GM23338 (cell line): ENCODE measurements around the gene JPH3. TPM values are rescaled to one million over a fixed set of nuclear protein-coding genes. Genes with fewer than 3 reads are reported as not detected.

ENCODE experiments used
- ATAC-seq: fragments of 200-7000 bp; cut with Tn5 transposase; 3 replicates; pipeline ENCODE4 v1.9.1; 2020
- DNase-seq: peaks from one replicate; pipeline ENCODE4 v3.0.0-alpha.2; 2015; ENCODE audit warnings: low spot score
- H2AFZ ChIP-seq: fragments of 200-600 bp; sonication (generic); 2 replicates; pipeline ENCODE4 v1.8.0; 2016; ENCODE audit warnings: antibody characterized with exemption, mild to moderate bottlenecking, moderate library complexity
- H3F3A ChIP-seq: fragments of 200-600 bp; sonication (generic); replicated peaks from 2 replicates; pipeline ENCODE4 v1.8.0; 2017; ENCODE audit warnings: antibody characterized with exemption, mixed run types, low read depth
- H3K27ac ChIP-seq: fragments of 200-600 bp; sonication (generic); 2 replicates; pipeline ENCODE4 v1.6.1; 2016; ENCODE audit warnings: low read depth
- H3K27me3 ChIP-seq: fragments of 200-600 bp; sonication (generic); 2 replicates; pipeline ENCODE4 v1.8.0; 2016; ENCODE audit warnings: mild to moderate bottlenecking, mixed run types, moderate library complexity; ENCODE audit not compliant: insufficient read depth
- H3K36me3 ChIP-seq: fragments of 200-600 bp; sonication (generic); 2 replicates; pipeline ENCODE4 v1.8.0; 2016; ENCODE audit warnings: mild to moderate bottlenecking; ENCODE audit not compliant: insufficient read depth
- H3K4me1 ChIP-seq: fragments of 200-600 bp; sonication (generic); 2 replicates; pipeline ENCODE4 v1.8.0; 2016; ENCODE audit warnings: mild to moderate bottlenecking, moderate library complexity; ENCODE audit not compliant: insufficient read depth
- H3K4me2 ChIP-seq: fragments of 200-600 bp; sonication (generic); 2 replicates; pipeline ENCODE4 v1.7.1; 2017; ENCODE audit warnings: mixed run types
- H3K4me3 ChIP-seq: fragments of 200-600 bp; sonication (generic); 2 replicates; pipeline ENCODE4 v1.6.1; 2016; ENCODE audit warnings: mixed run types
- H3K79me2 ChIP-seq: fragments of 200-600 bp; sonication (generic); replicated peaks from 2 replicates; pipeline ENCODE4 v1.8.0; 2017; ENCODE audit warnings: mild to moderate bottlenecking; ENCODE audit not compliant: insufficient read depth
- H3K9me2 ChIP-seq: fragments of 200-600 bp; sonication (generic); 2 replicates; pipeline ENCODE4 v1.8.0; 2017; ENCODE audit not compliant: insufficient read depth
- H4K20me1 ChIP-seq: fragments of 200-600 bp; sonication (generic); replicated peaks from 2 replicates; pipeline ENCODE4 v1.8.0; 2017; ENCODE audit warnings: mild to moderate bottlenecking; ENCODE audit not compliant: insufficient read depth
- H3K27ac Mint-ChIP-seq: 2 replicates; pipeline ENCODE4 v1.8.0; 2020; ENCODE audit warnings: inconsistent platforms, mild to moderate bottlenecking, moderate library complexity, mixed read lengths
- H3K27me3 Mint-ChIP-seq: 3 replicates; pipeline ENCODE4 v1.8.0; 2022; ENCODE audit warnings: low read depth, mild to moderate bottlenecking, moderate library complexity, mixed read lengths, inconsistent platforms; ENCODE audit not compliant: insufficient read depth, poor library complexity
- H3K36me3 Mint-ChIP-seq: 3 replicates; pipeline ENCODE4 v1.8.0; 2021; ENCODE audit warnings: low read depth, mild to moderate bottlenecking, inconsistent platforms, moderate library complexity, mixed read lengths
- H3K4me1 Mint-ChIP-seq: 3 replicates; pipeline ENCODE4 v1.8.0; 2020; ENCODE audit warnings: mild to moderate bottlenecking, inconsistent platforms, mixed read lengths
- H3K4me3 Mint-ChIP-seq: 3 replicates; pipeline ENCODE4 v1.8.0; 2021; ENCODE audit warnings: moderate library complexity, mild to moderate bottlenecking, inconsistent platforms, mixed read lengths
- H3K9me3 Mint-ChIP-seq: 3 replicates; pipeline ENCODE4 v1.8.0; 2020; ENCODE audit warnings: moderate library complexity, mild to moderate bottlenecking, inconsistent platforms, mixed read lengths
- CREB1 ChIP-seq: fragments of 250-450 bp; sonication (Bioruptor Pico); IDR thresholded peaks from 2 replicates; pipeline ENCODE4 v1.5.0; 2020; ENCODE audit warnings: low read depth, mild to moderate bottlenecking, moderate library complexity
- EZH2 ChIP-seq: fragments of 200-600 bp; sonication (generic); IDR thresholded peaks from one replicate; pipeline ENCODE4 v1.8.0; 2017; ENCODE audit warnings: antibody characterized with exemption, mild to moderate bottlenecking, low read depth; ENCODE audit not compliant: unreplicated experiment
- EZH2phosphoT487 ChIP-seq: fragments of 200-600 bp; sonication (generic); IDR thresholded peaks from one replicate; pipeline ENCODE4 v1.8.1; 2018; ENCODE audit warnings: antibody characterized with exemption; ENCODE audit not compliant: unreplicated experiment
- JUNB ChIP-seq: IDR thresholded peaks from one replicate; pipeline ENCODE4 v1.6.1; 2016; ENCODE audit warnings: antibody characterized with exemption; ENCODE audit not compliant: unreplicated experiment
- NANOG ChIP-seq: IDR thresholded peaks from 2 replicates; pipeline ENCODE4 v1.6.1; 2016; ENCODE audit warnings: antibody characterized with exemption, borderline replicate concordance
- STAT1 ChIP-seq: IDR thresholded peaks from one replicate; pipeline ENCODE4 v1.6.1; 2016; ENCODE audit warnings: antibody characterized with exemption; ENCODE audit not compliant: unreplicated experiment
- ZNF114 ChIP-seq: fragments of 250-450 bp; sonication (Bioruptor Pico); IDR thresholded peaks from 2 replicates; pipeline ENCODE4 v1.5.0; 2020; ENCODE audit warnings: mild to moderate bottlenecking, moderate library complexity
- ZNF331 ChIP-seq: fragments of 250-450 bp; sonication (Bioruptor Pico); IDR thresholded peaks from 2 replicates; pipeline ENCODE4 v1.5.0; 2020; ENCODE audit warnings: low read depth, mild to moderate bottlenecking, moderate library complexity
- polyA plus RNA-seq: library from polyadenylated mRNA; unstranded; fragments of >200 nt; fragmentation: Nextera tagmentation; extraction: Ambion mirVana; gene quantifications from 2 replicates; pipeline ENCODE4 v1.2.1, GENCODE V29; 2016
- total RNA-seq: library from RNA; depleted of rRNA; stranded (reverse); fragments of >200 nt; shearing (Covaris generic); gene quantifications from 2 replicates; pipeline ENCODE4 v1.2.3, GENCODE V29; 2014
- TF ChIP-seq, protein P1 (sequence below): IDR thresholded peaks from 2 replicates; pipeline ENCODE4 v1.6.1; 2016; ENCODE audit warnings: antibody characterized with exemption
- TF ChIP-seq, protein P2 (sequence below): fragments of 250-450 bp; sonication (Bioruptor Pico); IDR thresholded peaks from 2 replicates; pipeline ENCODE4 v1.5.0; 2020; ENCODE audit warnings: mild to moderate bottlenecking, moderate library complexity
- TF ChIP-seq, protein P3 (sequence below), 2 experiments: fragments of 200-600 bp in 1 of 2; sonication (generic) in 1 of 2; conservative IDR thresholded peaks; 2 replicates each; pipeline versions ENCODE4 v1.5.1 to v1.6.1; 2016 to 2017; ENCODE audit warnings: antibody characterized with exemption in 2 of 2, low read depth in 2 of 2, mild to moderate bottlenecking in 2 of 2, moderate library complexity in 1 of 2
- TF ChIP-seq, protein P4 (sequence below): IDR thresholded peaks from one replicate; pipeline ENCODE4 v1.6.1; 2018; ENCODE audit warnings: antibody characterized with exemption; ENCODE audit not compliant: unreplicated experiment

The JPH3 gene
- total and polyA plus RNA-seq, 2 experiments from 2014 or later = 8.4 to 38.3 TPM

DNA sequence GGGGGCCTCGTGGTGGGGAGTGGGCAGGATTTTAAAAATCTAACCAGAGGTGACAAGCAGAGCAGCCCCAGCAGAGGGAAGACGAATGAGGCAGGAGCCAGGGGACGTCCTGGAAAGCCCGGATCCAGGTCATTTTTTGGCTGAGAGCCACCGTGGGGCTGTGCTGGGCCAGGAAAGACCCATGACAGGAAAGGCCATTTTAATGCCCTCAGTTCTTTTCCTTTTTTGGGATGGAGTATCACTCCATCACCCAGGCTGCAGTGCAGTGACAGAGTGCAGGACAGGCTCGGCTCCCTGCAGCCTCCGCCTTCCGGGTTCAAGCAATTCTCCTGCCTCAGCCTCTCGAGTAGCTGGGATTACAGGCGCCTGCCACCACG is 30.5 kb upstream of the JPH3 start:
- no peaks in the 10 kb centered on the region for H4K20me1 ChIP-seq
- Mint-ChIP-seq H3K27ac (0 out of 2 replicates have a peak overlapping the region, but pooled peaks have one; percentile 21), H3K27me3 (peaks cover 8% of the 10 kb centered on the region), H3K4me3 (no peak overlapping the region), H3K36me3 (no peaks in the 10 kb centered on the region), H3K9me3 (peaks cover 3% of the 10 kb centered on the region; the same call in 1 of the 3 replicates), H3K4me1 (peaks cover 31% of the 10 kb centered on the region)
- peaks cover 21% of the 10 kb centered on the region for H3K4me1 ChIP-seq
- no peak for TF ChIP-seq ZNF331
- TF ChIP-seq, protein P1, sequence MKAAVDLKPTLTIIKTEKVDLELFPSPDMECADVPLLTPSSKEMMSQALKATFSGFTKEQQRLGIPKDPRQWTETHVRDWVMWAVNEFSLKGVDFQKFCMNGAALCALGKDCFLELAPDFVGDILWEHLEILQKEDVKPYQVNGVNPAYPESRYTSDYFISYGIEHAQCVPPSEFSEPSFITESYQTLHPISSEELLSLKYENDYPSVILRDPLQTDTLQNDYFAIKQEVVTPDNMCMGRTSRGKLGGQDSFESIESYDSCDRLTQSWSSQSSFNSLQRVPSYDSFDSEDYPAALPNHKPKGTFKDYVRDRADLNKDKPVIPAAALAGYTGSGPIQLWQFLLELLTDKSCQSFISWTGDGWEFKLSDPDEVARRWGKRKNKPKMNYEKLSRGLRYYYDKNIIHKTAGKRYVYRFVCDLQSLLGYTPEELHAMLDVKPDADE = no peak
- TF ChIP-seq, protein P2, sequence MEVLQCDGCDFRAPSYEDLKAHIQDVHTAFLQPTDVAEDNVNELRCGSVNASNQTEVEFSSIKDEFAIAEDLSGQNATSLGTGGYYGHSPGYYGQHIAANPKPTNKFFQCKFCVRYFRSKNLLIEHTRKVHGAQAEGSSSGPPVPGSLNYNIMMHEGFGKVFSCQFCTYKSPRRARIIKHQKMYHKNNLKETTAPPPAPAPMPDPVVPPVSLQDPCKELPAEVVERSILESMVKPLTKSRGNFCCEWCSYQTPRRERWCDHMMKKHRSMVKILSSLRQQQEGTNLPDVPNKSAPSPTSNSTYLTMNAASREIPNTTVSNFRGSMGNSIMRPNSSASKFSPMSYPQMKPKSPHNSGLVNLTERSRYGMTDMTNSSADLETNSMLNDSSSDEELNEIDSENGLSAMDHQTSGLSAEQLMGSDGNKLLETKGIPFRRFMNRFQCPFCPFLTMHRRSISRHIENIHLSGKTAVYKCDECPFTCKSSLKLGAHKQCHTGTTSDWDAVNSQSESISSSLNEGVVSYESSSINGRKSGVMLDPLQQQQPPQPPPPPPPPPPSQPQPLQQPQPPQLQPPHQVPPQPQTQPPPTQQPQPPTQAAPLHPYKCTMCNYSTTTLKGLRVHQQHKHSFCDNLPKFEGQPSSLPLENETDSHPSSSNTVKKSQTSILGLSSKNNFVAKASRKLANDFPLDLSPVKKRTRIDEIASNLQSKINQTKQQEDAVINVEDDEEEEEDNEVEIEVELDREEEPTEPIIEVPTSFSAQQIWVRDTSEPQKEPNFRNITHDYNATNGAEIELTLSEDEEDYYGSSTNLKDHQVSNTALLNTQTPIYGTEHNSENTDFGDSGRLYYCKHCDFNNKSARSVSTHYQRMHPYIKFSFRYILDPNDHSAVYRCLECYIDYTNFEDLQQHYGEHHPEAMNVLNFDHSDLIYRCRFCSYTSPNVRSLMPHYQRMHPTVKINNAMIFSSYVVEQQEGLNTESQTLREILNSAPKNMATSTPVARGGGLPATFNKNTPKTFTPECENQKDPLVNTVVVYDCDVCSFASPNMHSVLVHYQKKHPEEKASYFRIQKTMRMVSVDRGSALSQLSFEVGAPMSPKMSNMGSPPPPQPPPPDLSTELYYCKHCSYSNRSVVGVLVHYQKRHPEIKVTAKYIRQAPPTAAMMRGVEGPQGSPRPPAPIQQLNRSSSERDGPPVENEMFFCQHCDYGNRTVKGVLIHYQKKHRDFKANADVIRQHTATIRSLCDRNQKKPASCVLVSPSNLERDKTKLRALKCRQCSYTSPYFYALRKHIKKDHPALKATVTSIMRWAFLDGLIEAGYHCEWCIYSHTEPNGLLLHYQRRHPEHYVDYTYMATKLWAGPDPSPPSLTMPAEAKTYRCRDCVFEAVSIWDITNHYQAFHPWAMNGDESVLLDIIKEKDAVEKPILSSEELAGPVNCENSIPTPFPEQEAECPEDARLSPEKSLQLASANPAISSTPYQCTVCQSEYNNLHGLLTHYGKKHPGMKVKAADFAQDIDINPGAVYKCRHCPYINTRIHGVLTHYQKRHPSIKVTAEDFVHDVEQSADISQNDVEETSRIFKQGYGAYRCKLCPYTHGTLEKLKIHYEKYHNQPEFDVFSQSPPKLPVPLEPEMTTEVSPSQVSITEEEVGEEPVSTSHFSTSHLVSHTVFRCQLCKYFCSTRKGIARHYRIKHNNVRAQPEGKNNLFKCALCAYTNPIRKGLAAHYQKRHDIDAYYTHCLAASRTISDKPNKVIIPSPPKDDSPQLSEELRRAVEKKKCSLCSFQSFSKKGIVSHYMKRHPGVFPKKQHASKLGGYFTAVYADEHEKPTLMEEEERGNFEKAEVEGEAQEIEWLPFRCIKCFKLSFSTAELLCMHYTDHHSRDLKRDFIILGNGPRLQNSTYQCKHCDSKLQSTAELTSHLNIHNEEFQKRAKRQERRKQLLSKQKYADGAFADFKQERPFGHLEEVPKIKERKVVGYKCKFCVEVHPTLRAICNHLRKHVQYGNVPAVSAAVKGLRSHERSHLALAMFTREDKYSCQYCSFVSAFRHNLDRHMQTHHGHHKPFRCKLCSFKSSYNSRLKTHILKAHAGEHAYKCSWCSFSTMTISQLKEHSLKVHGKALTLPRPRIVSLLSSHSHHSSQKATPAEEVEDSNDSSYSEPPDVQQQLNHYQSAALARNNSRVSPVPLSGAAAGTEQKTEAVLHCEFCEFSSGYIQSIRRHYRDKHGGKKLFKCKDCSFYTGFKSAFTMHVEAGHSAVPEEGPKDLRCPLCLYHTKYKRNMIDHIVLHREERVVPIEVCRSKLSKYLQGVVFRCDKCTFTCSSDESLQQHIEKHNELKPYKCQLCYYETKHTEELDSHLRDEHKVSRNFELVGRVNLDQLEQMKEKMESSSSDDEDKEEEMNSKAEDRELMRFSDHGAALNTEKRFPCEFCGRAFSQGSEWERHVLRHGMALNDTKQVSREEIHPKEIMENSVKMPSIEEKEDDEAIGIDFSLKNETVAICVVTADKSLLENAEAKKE (CRISPR knock-in tag) = no peak
- no peak for TF ChIP-seq STAT1
- no peak for TF ChIP-seq ZNF114
- no peak for TF ChIP-seq NANOG
- TF ChIP-seq JUNB = no peak
- no peak for TF ChIP-seq EZH2phosphoT487
- no peak for TF ChIP-seq EZH2
- TF ChIP-seq, protein P3, sequence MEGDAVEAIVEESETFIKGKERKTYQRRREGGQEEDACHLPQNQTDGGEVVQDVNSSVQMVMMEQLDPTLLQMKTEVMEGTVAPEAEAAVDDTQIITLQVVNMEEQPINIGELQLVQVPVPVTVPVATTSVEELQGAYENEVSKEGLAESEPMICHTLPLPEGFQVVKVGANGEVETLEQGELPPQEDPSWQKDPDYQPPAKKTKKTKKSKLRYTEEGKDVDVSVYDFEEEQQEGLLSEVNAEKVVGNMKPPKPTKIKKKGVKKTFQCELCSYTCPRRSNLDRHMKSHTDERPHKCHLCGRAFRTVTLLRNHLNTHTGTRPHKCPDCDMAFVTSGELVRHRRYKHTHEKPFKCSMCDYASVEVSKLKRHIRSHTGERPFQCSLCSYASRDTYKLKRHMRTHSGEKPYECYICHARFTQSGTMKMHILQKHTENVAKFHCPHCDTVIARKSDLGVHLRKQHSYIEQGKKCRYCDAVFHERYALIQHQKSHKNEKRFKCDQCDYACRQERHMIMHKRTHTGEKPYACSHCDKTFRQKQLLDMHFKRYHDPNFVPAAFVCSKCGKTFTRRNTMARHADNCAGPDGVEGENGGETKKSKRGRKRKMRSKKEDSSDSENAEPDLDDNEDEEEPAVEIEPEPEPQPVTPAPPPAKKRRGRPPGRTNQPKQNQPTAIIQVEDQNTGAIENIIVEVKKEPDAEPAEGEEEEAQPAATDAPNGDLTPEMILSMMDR (conservative IDR thresholded peaks at IDR 0.05; ENCODE audit: low read depth in 2 of 2) = no peak
- TF ChIP-seq CREB1 (CRISPR knock-in tag) = no peak
- TF ChIP-seq, protein P4, sequence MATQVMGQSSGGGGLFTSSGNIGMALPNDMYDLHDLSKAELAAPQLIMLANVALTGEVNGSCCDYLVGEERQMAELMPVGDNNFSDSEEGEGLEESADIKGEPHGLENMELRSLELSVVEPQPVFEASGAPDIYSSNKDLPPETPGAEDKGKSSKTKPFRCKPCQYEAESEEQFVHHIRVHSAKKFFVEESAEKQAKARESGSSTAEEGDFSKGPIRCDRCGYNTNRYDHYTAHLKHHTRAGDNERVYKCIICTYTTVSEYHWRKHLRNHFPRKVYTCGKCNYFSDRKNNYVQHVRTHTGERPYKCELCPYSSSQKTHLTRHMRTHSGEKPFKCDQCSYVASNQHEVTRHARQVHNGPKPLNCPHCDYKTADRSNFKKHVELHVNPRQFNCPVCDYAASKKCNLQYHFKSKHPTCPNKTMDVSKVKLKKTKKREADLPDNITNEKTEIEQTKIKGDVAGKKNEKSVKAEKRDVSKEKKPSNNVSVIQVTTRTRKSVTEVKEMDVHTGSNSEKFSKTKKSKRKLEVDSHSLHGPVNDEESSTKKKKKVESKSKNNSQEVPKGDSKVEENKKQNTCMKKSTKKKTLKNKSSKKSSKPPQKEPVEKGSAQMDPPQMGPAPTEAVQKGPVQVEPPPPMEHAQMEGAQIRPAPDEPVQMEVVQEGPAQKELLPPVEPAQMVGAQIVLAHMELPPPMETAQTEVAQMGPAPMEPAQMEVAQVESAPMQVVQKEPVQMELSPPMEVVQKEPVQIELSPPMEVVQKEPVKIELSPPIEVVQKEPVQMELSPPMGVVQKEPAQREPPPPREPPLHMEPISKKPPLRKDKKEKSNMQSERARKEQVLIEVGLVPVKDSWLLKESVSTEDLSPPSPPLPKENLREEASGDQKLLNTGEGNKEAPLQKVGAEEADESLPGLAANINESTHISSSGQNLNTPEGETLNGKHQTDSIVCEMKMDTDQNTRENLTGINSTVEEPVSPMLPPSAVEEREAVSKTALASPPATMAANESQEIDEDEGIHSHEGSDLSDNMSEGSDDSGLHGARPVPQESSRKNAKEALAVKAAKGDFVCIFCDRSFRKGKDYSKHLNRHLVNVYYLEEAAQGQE = no peak
- no peak overlapping the region for H3K4me3 ChIP-seq
- no peaks in the 10 kb centered on the region for H3K9me2 ChIP-seq
- DNase-seq (no peak), ATAC-seq (no peak)
- H2AFZ ChIP-seq = peak overlapping the region; percentile 83; the same call in 1 of the 2 replicates
- H3K4me2 ChIP-seq = no peak overlapping the region
- no peaks in the 10 kb centered on the region for H3K79me2 ChIP-seq
- H3K27me3 ChIP-seq = no peaks in the 10 kb centered on the region
- H3F3A ChIP-seq = peaks cover 16% of the 10 kb centered on the region
- H3K36me3 ChIP-seq = no peaks in the 10 kb centered on the region
- H3K27ac ChIP-seq = no peak overlapping the region
